NK-92 (cell line): Measurements from ENCODE around the gene RASL12.
"Not testable (repeated sequence)": the region's sequence is repeated elsewhere in the genome, so short reads cannot be mapped to it uniquely, and the experiment has no call there.

Source experiments
- DNase-seq: peaks from one replicate; lab custom pipeline; 2025; ENCODE audit not compliant: unreplicated experiment; lab: John Stamatoyannopoulos, UW

RASL12 gene

DNA sequence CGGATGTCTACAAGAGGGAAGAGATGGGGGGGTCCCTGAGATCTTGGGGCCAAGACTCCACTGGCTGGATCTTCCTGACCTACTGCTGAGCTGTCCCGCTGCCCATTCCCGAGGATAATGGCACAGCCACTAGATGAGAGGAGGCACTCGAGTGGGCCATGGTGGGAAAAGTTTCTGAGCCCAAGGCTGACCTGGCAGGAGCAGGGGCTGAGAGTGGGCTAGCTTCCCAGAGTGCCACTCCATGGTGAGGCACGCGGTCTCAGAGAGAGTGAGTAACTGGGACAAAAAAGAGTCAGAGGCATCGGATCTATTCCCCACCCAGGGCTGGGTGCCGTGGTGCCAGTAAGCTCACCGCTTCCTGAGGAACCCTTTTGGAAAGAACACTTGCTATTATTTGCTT, 11.7 kb downstream of the RASL12 start:
- no peak for DNase-seq

GRCh38 chr15:65055201-65055870, 12.5 kb downstream of the RASL12 start:
- no peak for DNase-seq

- no peak for DNase-seq
Measured at GRCh38 chr15:65054333-65055200, 13.2 kb downstream of the RASL12 start.

- DNase-seq: no peak
Measured at GRCh38 chr15:65052956-65053355, 14.8 kb downstream of the RASL12 start.

DNA sequence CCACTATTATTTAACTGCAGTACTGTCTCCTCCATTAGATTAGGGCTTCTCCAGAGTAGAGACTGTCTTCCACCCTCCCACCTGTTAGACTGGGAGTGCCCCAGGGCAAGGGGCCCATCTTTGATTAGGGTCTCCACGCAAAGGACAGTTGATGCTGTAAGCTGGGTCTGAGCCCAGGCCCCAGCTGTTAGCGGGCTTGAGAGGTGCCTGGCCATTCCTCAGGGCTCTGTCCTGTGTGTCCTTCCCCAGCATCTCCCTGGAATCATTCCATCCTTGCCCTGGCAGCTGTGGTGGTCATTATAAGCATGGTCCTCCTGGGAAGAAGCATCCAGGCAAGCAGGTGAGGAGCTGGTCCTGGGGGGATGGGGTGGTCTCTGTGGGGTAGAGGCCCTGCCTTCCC, 16.5 kb downstream of the RASL12 start:
- no peak for DNase-seq

DNA sequence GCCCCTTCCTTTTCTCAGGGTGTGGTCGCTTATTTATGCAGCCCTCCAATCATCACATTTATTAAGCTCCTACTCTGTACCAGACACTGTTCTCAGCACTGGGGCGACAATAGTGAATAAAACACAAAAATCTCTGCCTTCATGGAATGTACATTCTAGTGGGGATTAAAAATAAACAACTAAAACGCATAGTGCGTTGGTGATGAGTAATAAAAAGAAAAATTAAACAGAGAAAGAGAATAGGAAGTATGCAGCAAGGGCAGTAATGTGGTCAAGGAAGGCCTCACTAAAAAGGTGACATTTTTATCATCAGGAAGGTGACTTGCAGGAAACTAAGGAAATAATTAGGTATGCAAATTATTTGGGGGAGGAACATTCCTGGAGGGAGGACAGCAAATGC, 17.5 kb downstream of the RASL12 start:
- no peak for DNase-seq

- no peak for DNase-seq
Measured at GRCh38 chr15:65049418-65049840, 18.4 kb downstream of the RASL12 start.

DNA sequence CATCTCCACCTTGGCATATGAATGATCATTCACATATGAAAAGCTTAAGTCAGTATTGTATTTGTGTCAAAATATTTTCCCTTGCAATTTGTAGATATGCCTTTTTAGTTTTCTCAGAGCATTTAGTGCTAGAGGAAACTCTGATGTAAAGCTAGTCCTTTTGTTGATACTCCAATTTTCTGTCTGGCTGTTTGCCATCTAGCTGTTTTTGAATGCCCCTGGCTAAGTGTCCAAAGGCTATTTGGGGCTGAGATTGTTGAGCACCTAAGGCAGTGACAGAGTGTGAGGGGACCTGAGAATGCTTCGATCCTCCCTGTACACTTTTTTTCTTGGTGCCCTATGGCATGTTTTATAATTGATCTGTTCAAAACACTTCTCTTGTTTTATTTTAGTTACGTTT, 19.6 kb downstream of the RASL12 start:
- no peak for DNase-seq

DNA sequence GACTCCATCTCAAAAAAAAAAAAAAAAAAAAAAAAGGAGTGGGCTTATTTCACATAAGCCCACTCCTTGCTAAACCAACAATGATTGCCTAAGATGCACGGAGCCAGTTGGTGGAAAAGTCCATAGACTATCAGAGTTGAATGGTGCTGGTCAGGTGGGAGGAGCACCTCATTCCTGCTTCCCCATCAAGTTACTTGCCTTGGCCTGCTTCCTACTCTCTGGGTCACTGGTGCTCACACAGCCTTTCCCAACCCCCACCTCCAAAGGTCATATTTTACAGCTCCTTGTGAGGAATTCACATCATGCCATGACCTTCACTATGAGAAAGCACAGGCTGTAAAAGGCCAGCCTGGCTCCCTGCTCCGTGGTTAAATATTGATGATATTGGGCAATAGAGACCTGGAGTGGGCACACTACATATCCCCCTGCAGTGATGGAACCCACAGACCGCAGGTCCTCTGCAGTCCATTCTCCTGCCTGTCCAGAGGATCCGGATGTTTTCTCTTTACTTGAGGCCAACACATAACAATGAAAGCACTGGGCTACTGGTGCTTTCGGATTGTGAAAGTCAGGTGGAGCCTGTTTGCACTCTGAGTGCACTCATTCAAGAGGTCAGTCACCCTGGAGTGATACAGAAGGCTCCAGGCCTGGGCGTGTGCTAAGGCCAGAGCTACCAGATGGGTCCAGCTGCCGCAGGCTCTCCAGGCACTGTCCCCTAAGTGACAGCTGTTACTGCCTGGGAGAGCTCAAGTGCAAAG, 22.9 kb downstream of the RASL12 start, which contains the start of gene SLC51B:
Gene SLC51B (plus strand): TSS at position 664 of the 758 bp plus-strand sequence. CDS start 4,618 bp downstream, outside the sequence.
- no peak for DNase-seq

DNA sequence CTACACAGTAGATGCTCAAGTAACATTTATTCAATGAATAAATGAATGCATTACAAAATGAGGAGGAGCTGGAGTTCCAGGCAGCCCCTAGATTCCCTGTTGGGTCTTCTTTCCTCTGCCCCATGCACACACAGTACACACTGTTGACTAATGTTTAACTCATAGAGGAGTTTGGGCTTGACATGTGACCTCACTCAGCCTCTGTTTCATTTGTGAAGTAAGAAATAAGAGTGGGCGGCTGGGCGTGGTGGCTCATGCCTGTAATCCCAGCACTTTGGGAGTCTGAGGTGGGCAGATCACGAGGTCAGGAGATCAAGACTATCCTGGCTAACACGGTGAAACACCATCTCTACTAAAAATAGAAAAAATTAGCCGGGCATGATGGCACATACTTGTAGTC, 23.6 kb downstream of the RASL12 start:
- not testable (repeated sequence) for DNase-seq

GRCh38 chr15:65042776-65043327, 24.9 kb downstream of the RASL12 start:
- no peak for DNase-seq

DNA sequence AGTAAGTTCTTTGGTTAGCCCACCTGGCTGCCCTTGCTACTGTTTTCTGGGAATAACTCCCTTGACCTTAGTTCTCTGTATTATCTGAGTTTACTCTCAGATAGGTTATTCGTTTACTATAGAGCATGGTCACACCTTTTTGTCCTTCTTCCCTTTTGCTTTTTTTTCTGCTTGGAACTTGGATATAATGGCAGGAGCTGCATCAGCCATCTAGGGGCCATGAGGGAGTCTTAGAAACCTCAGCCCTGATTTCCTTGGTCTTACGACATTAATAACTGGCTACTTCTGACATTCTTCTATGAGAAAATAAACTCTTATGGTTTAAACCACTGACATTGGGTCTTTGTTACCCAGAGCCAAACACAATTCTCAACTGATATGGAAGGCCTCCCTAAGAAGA, 26.0 kb downstream of the RASL12 start:
- no peak for DNase-seq

- DNase-seq: no peak
Measured at GRCh38 chr15:65040461-65040860, 27.3 kb downstream of the RASL12 start.

DNA sequence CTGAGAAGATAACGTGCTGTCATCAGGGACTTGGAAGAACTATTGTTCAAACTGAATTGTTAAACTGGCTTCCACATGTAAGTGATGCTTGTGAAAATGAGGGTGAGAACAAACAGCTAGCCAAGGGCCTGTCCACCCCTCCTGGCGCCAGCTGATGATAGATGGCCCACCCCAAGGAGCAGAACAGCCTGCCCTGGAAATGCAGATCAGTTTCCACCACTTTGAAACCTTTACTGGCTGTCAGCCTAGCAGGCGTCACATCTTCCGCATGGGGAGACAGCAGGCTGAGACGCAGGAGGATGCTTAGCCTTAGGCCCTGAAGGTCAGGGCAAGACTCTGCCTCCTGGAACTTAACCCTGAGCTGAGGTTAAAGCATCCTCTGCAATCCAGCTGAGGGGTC, 29.0 kb downstream of the RASL12 start:
- no peak for DNase-seq

DNA sequence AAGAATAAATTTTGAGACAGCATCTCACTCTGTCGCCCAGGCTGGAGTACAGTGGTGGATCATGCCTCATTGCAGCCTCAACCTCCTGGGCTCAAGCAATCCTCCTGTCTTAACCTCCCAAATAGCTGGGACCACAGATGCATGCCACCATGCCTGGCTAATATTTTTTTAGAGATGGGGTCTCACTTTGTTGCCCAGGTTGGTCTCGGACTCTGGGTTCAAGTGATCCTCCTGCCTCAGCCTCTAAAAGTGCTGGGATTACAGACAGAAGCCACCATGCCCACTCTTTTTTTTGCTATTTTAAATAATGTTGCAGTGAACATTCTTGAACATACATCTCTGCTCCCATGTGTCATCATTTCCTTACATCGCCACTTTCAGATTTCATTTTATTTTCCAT, 29.4 kb downstream of the RASL12 start:
- no peak for DNase-seq

DNA sequence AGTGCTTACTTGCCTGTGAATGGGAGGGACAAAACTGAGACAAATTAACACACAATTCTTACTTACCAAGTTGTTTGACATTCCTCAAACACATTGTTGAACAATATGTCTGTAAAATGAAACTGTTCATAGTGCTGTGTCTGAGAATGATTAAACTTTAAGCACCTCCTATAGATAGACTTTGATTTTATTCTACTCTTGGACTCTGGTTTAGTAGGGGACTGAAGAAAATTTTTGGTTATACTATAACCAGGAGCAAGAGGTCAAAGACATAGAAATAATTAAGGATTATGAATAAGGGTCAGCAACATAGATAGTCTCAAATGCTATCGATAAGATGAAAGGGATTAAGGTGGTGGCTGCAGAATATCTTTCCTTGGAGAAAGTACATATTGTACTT, 30.5 kb downstream of the RASL12 start:
- DNase-seq: no peak

GRCh38 chr15:65034719-65035118, 33.1 kb downstream of the RASL12 start:
- no peak for DNase-seq

DNA sequence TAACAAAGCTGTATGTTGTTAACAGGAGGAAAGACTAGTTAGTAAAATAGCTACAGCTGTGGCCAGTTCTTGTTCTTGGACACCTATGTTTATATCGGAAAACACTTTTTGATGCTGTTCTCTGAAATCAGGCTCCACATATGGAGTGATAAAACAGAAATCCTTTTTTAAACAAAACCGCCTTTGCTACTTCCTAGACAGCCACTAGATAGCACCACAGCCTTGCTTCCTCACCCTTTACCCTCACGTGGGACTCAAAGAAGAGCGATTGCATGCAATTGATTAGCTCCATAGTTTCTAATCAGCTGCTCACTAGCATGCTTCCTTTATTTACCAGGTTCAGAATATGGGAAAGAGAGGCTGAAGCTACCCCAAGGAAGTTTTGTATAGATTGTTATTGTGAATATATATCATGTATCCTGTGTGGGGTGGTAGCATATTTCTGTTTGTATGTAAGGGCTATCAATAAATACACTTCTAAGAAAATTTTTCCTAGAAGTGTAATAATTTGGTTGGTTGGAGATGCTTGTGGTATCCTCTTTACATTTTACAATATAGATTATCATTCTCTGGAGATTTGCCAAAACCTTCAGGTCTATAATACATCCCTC, 34.0 kb downstream of the RASL12 start:
- DNase-seq: no peak

GRCh38 chr15:65032801-65033537, 34.8 kb downstream of the RASL12 start:
- DNase-seq: no peak

GRCh38 chr15:65029736-65030208, 38.0 kb downstream of the RASL12 start:
- DNase-seq: no peak
